Upper lobe of left lung (tissue), 4 donors: ENCODE data around the gene CDC25B.

Source experiments
- EP300 ChIP-seq, 4 donors: sonication (generic); formaldehyde crosslinking; IDR thresholded peaks; one replicate each; pipeline ENCODE4 v1.5.1; 2017; ENCODE audit warnings: antibody characterized with exemption in 4 of 4, control low read depth in 2 of 4
- POLR2A ChIP-seq, 4 donors: fragments of 450-650 bp; IDR thresholded peaks; one replicate each; pipeline ENCODE4 v1.5.1; 2016 to 2017; ENCODE audit warnings: antibody characterized with exemption in 4 of 4, mild to moderate bottlenecking in 2 of 4
- POLR2AphosphoS5 ChIP-seq, 2 donors: sonication (generic); formaldehyde crosslinking; IDR thresholded peaks; one replicate each; pipeline ENCODE4 v1.5.1; 2017; ENCODE audit warnings: antibody characterized with exemption in 2 of 2
- TF ChIP-seq, protein P1 (sequence below), 6 experiments: fragments of 450-650 bp in 4 of 6; fragments of 200-600 bp in 2 of 6; sonication (generic) in 2 of 6; IDR thresholded peaks; one replicate each; pipeline ENCODE4 v1.5.1; 2016 to 2019; ENCODE audit warnings: antibody characterized with exemption in 6 of 6

DNA sequence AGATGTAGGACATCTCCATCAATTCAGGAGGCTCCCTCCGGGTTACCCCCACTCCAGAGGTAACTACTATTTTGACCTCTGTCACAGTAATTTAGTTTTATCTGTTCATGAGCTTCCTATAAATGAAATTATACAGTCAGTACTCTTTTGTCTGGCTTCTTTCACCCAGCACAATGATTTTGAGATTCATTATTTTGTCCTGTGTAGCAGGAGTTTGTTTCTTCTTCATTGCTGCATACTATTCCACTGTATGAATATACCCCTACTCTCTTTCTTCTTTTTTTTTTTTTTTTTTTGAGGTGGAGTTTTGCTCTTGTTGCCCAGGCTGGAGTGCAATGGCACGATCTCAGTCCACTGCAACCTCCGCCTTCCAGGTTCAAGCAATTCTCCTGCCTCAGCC is 12.4 kb downstream of the CDC25B start:
- TF ChIP-seq, protein P1, sequence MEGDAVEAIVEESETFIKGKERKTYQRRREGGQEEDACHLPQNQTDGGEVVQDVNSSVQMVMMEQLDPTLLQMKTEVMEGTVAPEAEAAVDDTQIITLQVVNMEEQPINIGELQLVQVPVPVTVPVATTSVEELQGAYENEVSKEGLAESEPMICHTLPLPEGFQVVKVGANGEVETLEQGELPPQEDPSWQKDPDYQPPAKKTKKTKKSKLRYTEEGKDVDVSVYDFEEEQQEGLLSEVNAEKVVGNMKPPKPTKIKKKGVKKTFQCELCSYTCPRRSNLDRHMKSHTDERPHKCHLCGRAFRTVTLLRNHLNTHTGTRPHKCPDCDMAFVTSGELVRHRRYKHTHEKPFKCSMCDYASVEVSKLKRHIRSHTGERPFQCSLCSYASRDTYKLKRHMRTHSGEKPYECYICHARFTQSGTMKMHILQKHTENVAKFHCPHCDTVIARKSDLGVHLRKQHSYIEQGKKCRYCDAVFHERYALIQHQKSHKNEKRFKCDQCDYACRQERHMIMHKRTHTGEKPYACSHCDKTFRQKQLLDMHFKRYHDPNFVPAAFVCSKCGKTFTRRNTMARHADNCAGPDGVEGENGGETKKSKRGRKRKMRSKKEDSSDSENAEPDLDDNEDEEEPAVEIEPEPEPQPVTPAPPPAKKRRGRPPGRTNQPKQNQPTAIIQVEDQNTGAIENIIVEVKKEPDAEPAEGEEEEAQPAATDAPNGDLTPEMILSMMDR (IDR thresholded peaks at IDR 0.05) = no peak
- TF ChIP-seq POLR2AphosphoS5 (IDR thresholded peaks at IDR 0.05) = no peak
- no peak for TF ChIP-seq EP300 (IDR thresholded peaks at IDR 0.05)
- TF ChIP-seq POLR2A (IDR thresholded peaks at IDR 0.05) = no peak
